ENCODE measurements around the gene GRID2.

Gene GRID2

DNA sequence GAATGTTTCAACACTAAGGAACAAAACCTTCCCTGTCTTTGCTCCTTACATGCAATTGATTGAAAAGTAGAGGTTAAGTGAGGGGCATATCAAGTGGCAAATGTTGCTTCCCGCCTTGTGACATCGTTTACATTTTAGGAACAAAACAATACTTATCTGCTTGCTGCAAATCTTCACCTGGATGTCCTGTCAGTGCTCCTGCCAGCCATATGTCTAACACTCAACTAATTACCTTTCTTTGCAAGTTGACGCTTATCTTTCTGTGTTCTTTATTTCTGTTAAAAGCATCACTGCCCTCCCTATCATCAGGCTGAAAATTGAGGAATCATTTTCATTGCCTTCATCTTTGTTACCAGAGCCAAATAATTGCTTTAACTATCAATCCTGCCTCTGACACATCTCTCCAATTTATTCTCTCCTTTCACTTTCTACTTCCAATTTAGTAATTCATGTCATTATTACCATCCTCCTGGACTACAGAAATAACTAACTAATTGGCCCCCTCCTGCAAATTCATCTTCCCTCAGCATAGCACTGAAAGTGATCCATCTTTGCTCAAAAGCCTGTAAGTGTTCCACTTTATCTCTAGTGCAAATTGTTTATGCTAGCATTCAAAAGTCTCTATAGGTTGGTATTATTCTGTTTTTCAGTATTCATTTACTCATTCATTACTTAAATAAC is 1226.1 kb downstream of the GRID2 start:
- H3K27ac ChIP-seq, result no peak overlapping the region
- TF ChIP-seq ZFX (IDR thresholded peaks at IDR 0.05) (no peak), CTCF (conservative IDR thresholded peaks at IDR 0.05) (no peak)

- H3K27ac ChIP-seq, result no peak overlapping the region
- no peak for TF ChIP-seq CTCF (conservative IDR thresholded peaks at IDR 0.05)
- no peak for TF ChIP-seq ZFX (IDR thresholded peaks at IDR 0.05)
Measured at GRCh38 chr4:93532234-93532633, 1228.5 kb downstream of the GRID2 start.

GRCh38 chr4:93540562-93540961 is 1236.8 kb downstream of the GRID2 start:
- TF ChIP-seq ZFX (IDR thresholded peaks at IDR 0.05), result no peak
- no peak for TF ChIP-seq CTCF (conservative IDR thresholded peaks at IDR 0.05)

GRCh38 chr4:93561842-93562241 is 1258.1 kb downstream of the GRID2 start:
- no peak overlapping the region for H3K27ac ChIP-seq
- TF ChIP-seq CTCF (conservative IDR thresholded peaks at IDR 0.05) (no peak), ZFX (IDR thresholded peaks at IDR 0.05) (no peak)

More at GRCh38 chr4:93540562-93540961, 1236.8 kb downstream of the GRID2 start:
- H3K27ac ChIP-seq, result no peak overlapping the region

- H3K27ac ChIP-seq, result no peak overlapping the region
- TF ChIP-seq ZFX (IDR thresholded peaks at IDR 0.05) (no peak), CTCF (conservative IDR thresholded peaks at IDR 0.05) (no peak)
Measured at GRCh38 chr4:93568758-93569157, 1265.0 kb downstream of the GRID2 start.

DNA sequence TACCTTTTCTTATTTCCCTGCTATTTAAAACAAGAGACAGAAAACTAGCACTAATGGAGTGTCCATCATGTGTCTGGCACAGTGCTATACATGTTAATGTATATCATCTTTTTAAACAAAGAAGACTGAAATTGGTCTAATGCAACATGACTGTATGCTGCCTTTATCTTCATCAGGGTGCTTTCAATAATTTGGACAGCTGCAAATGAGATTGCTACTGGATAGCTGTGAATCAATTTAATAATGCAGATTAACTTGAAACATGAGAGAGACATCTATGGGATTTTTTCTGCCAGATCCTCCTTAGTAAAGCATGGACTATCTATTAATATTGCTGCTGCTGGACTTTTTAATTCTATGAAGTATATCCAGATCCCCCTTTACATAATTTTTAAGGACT is 1269.5 kb downstream of the GRID2 start:
- no peak for TF ChIP-seq ZFX (IDR thresholded peaks at IDR 0.05)
- no peak for TF ChIP-seq CTCF (conservative IDR thresholded peaks at IDR 0.05)
- H3K27ac ChIP-seq, result no peak overlapping the region

GRCh38 chr4:93578942-93579341 is 1275.2 kb downstream of the GRID2 start:
- TF ChIP-seq CTCF (conservative IDR thresholded peaks at IDR 0.05) (no peak), ZFX (IDR thresholded peaks at IDR 0.05) (no peak)
- H3K27ac ChIP-seq, result no peak overlapping the region
